HepG2 (cell line): ENCODE measurements around the gene TNFRSF11A.

Source experiments
- ZNF263 ChIP-seq: sonication (generic); formaldehyde crosslinking; IDR thresholded peaks from 2 replicates; pipeline ENCODE4 v1.4.0; 2020; ENCODE audit warnings: missing genetic modification reagents
- ZNF563 ChIP-seq: sonication (generic); formaldehyde crosslinking; IDR thresholded peaks from 2 replicates; pipeline ENCODE4 v1.8.0; 2022; ENCODE audit warnings: mild to moderate bottlenecking, moderate library complexity, missing genetic modification reagents

GRCh38 chr18:62323483-62324180 is 1.5 kb upstream of the TNFRSF11A start:
- TF ChIP-seq ZNF263 (CRISPR knock-in tag) (no peak), ZNF563 (no peak)
